ENCODE data around the gene EGLN2. TPM values are rescaled to one million over a fixed set of nuclear protein-coding genes. Genes with fewer than 3 reads are reported as not detected.

The EGLN2 gene
- total and polyA plus RNA-seq, 10 of the 15 experiments (the other 5 are each of a cell fraction or from before 2014, with no cell fraction given) = 8.6 to 93.0 (median 66.8) TPM

GRCh38 chr19:40791996-40792395, 7.0 kb upstream of the EGLN2 start:
- POLR2A ChIA-PET = interaction anchor here (4.5 kb wide), 1 partner anchor 14 kb away, joined by 29 read pairs; the partner anchor contains the start of gene RAB4B
- TF ChIP-seq SIX5 (IDR thresholded peaks at IDR 0.05; ENCODE audit: low read depth, low read length, severe bottlenecking) = no peak
- TF ChIP-seq GABPA (IDR thresholded peaks at IDR 0.05; ENCODE audit: low read depth) = no peak
- TF ChIP-seq MLLT1 (IDR thresholded peaks at IDR 0.05) = no peak
- no peak for TF ChIP-seq NBN (IDR thresholded peaks at IDR 0.05)
- TF ChIP-seq FOXK2 (IDR thresholded peaks at IDR 0.05) = no peak
- TF ChIP-seq TAF1 (IDR thresholded peaks at IDR 0.05; ENCODE audit: borderline replicate concordance, low read depth, low read length) = no peak
- TF ChIP-seq ZNF384 (IDR thresholded peaks at IDR 0.05; ENCODE audit: borderline replicate concordance, low read depth, low read length) = no peak
- no peak for TF ChIP-seq CREB1 (IDR thresholded peaks at IDR 0.05; ENCODE audit: low read depth)
- no peak for TF ChIP-seq IRF3 (IDR thresholded peaks at IDR 0.05)
- TF ChIP-seq WRNIP1 (IDR thresholded peaks at IDR 0.05; ENCODE audit: borderline replicate concordance, low read depth, low read length) = no peak
- TF ChIP-seq, protein P1, sequence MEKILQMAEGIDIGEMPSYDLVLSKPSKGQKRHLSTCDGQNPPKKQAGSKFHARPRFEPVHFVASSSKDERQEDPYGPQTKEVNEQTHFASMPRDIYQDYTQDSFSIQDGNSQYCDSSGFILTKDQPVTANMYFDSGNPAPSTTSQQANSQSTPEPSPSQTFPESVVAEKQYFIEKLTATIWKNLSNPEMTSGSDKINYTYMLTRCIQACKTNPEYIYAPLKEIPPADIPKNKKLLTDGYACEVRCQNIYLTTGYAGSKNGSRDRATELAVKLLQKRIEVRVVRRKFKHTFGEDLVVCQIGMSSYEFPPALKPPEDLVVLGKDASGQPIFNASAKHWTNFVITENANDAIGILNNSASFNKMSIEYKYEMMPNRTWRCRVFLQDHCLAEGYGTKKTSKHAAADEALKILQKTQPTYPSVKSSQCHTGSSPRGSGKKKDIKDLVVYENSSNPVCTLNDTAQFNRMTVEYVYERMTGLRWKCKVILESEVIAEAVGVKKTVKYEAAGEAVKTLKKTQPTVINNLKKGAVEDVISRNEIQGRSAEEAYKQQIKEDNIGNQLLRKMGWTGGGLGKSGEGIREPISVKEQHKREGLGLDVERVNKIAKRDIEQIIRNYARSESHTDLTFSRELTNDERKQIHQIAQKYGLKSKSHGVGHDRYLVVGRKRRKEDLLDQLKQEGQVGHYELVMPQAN (conservative IDR thresholded peaks at IDR 0.05) = no peak
- TF ChIP-seq NFXL1 (IDR thresholded peaks at IDR 0.05; ENCODE audit: borderline replicate concordance) = no peak
- no peak for TF ChIP-seq HDAC6 (IDR thresholded peaks at IDR 0.05; ENCODE audit: unreplicated experiment)
- in situ Hi-C loops (cut with MboI) (no loop called here), intact Hi-C loops (cut with micrococcal nuclease; ENCODE audit: unreplicated experiment) (no loop called here)
- RAD21 ChIA-PET (ENCODE audit: unreplicated experiment) = no interaction called here
- H3K4me1 ChIP-seq (ENCODE audit: control insufficient read depth, insufficient read depth, low read length) = peaks cover 6% of the 10 kb centered on the region
- H3K27me3 ChIP-seq (replicated peaks in 1 of 2; ENCODE audit: control insufficient read depth in 2 of 2, insufficient read depth in 2 of 2, low read length in 1 of 2) = no peaks in the 10 kb centered on the region
- H3K4me2 ChIP-seq (ENCODE audit: control insufficient read depth, insufficient read depth) = no peak overlapping the region; the same call in 1 of the 2 replicates
- 15% methylated on average over 3 of the region's 3 CpGs for WGBS (ENCODE audit: insufficient coverage, insufficient replicate concordance, low lambda C conversion rate, missing lambda C conversion rate)
- CTCF ChIA-PET = interaction anchor here (1.1 to 1.3 kb wide), 2 partner anchors 16 to 28 kb away, joined by 3 to 5 read pairs; no protein-coding TSS in a partner anchor
- no peaks in the 10 kb centered on the region for H3K9me3 ChIP-seq (replicated peaks; ENCODE audit: control insufficient read depth, insufficient read depth, low read length)
- no peak overlapping the region for H2AFZ ChIP-seq (ENCODE audit: control insufficient read depth, low read depth, low read length)
- H3K27ac ChIP-seq (ENCODE audit: control insufficient read depth, insufficient read depth) = 0 out of 2 replicates have a peak overlapping the region, but pooled peaks have one; percentile 10
- ATAC-seq (no peak), DNase-seq (ENCODE audit: low read depth, low spot score) (no peak), FAIRE-seq (peak; percentile 65)
- H3K4me3 ChIP-seq = no peak overlapping the region
- BruUV-seq (replicated peaks) = no TSS peak
- H3K79me2 ChIP-seq (ENCODE audit: control insufficient read depth, insufficient read depth, low read length) = no peaks in the 10 kb centered on the region
- SMC1A ChIA-PET (ENCODE audit: uncharacterized antibody, unreplicated experiment) = interaction anchor here (2.1 kb wide), 1 partner anchor 14 kb away, joined by 12 read pairs; the partner anchor contains the start of gene RAB4B
- no peaks in the 10 kb centered on the region for H3K36me3 ChIP-seq (ENCODE audit: control insufficient read depth in 2 of 2, insufficient read depth in 2 of 2, low read length in 1 of 2)
- H3K9ac ChIP-seq (ENCODE audit: control insufficient read depth, insufficient read depth, low read length) = no peak overlapping the region
- no peaks in the 10 kb centered on the region for H4K20me1 ChIP-seq (ENCODE audit: control insufficient read depth, insufficient read depth)
